Neuronal stem cell (in vitro differentiated cells): ENCODE measurements around the gene ZNF221.

ENCODE experiments used
- DNase-seq: peaks from one replicate; pipeline ENCODE4 v3.0.0-alpha.2; 2013; ENCODE audit warnings: low spot score
- H2AFZ ChIP-seq: one replicate; pipeline ENCODE4 v1.6.1; 2013; ENCODE audit warnings: mild to moderate bottlenecking, low read length, inconsistent platforms
- H2AK5ac ChIP-seq: 2 replicates; pipeline ENCODE4 v1.6.1; 2013; ENCODE audit warnings: low read depth, mild to moderate bottlenecking, inconsistent platforms, low read length, moderate library complexity, mixed read lengths
- H2BK120ac ChIP-seq: 2 replicates; pipeline ENCODE4 v1.6.1; 2013; ENCODE audit warnings: low read depth, mild to moderate bottlenecking, inconsistent platforms, low read length, moderate library complexity, mixed read lengths
- H2BK12ac ChIP-seq: one replicate; pipeline ENCODE4 v1.6.1; 2013; ENCODE audit warnings: low read length, inconsistent platforms
- H2BK15ac ChIP-seq: 2 replicates; pipeline ENCODE4 v1.6.1; 2013; ENCODE audit warnings: mild to moderate bottlenecking, low read length, inconsistent platforms, mixed read lengths
- H2BK5ac ChIP-seq: one replicate; pipeline ENCODE4 v1.6.1; 2013; ENCODE audit warnings: inconsistent platforms, mild to moderate bottlenecking, low read length, moderate library complexity
- H3K14ac ChIP-seq: one replicate; pipeline ENCODE4 v1.6.1; 2013; ENCODE audit warnings: low read length, inconsistent platforms
- H3K18ac ChIP-seq: 2 replicates; pipeline ENCODE4 v1.6.1; 2013; ENCODE audit warnings: low read length, inconsistent platforms
- H3K23ac ChIP-seq: 2 replicates; pipeline ENCODE4 v1.6.1; 2013; ENCODE audit warnings: low read depth, mild to moderate bottlenecking, mixed read lengths, low read length, inconsistent platforms; ENCODE audit not compliant: poor library complexity
- H3K27ac ChIP-seq: replicated peaks from 3 replicates; pipeline ENCODE4 v1.5.1; 2013; ENCODE audit warnings: low read length, inconsistent platforms
- H3K27me3 ChIP-seq, 3 experiments: 2 replicates each; pipeline ENCODE4 v1.6.1; 2013; ENCODE audit warnings: low read length in 3 of 3, mild to moderate bottlenecking in 2 of 3, inconsistent platforms in 1 of 3, low read depth in 1 of 3, mixed read lengths in 1 of 3, moderate library complexity in 1 of 3; ENCODE audit not compliant: control insufficient read depth in 3 of 3, insufficient read depth in 3 of 3
- H3K36me3 ChIP-seq, 2 donors: replicated peaks in 1 of 2; 2 replicates each; pipeline ENCODE4 v1.6.1; 2013; ENCODE audit warnings: low read length in 2 of 2; ENCODE audit not compliant: control insufficient read depth in 2 of 2, insufficient read depth in 2 of 2
- H3K4ac ChIP-seq: 2 replicates; pipeline ENCODE4 v1.6.1; 2013; ENCODE audit warnings: inconsistent platforms, mild to moderate bottlenecking, low read length, moderate library complexity
- H3K4me1 ChIP-seq, 2 donors: 1 replicate in 1 of 2; 2 replicates in 1 of 2; pipeline ENCODE4 v1.6.1; 2013; ENCODE audit warnings: low read length in 2 of 2, low read depth in 1 of 2; ENCODE audit not compliant: control insufficient read depth in 2 of 2, insufficient read depth in 1 of 2
- H3K4me2 ChIP-seq: one replicate; pipeline ENCODE4 v1.6.1; 2013; ENCODE audit warnings: mild to moderate bottlenecking, low read length, inconsistent platforms; ENCODE audit not compliant: insufficient read depth, poor library complexity, severe bottlenecking
- H3K4me3 ChIP-seq, 2 donors: 2 replicates each; pipeline ENCODE4 v1.5.1; 2013; ENCODE audit warnings: low read length in 2 of 2, mild to moderate bottlenecking in 2 of 2, inconsistent platforms in 1 of 2, moderate library complexity in 1 of 2
- H3K79me1 ChIP-seq: one replicate; pipeline ENCODE4 v1.6.1; 2013; ENCODE audit warnings: low read depth, mild to moderate bottlenecking, inconsistent platforms, low read length, moderate library complexity
- H3K9ac ChIP-seq: one replicate; pipeline ENCODE4 v1.6.1; 2013; ENCODE audit warnings: mild to moderate bottlenecking, low read depth, low read length, inconsistent platforms; ENCODE audit not compliant: poor library complexity
- H3K9me3 ChIP-seq, 2 donors: replicated peaks in 1 of 2; 2 replicates each; pipeline versions ENCODE3 to v1.6.1; 2013; ENCODE audit warnings: low read length in 2 of 2, mild to moderate bottlenecking in 2 of 2, inconsistent platforms in 1 of 2, low read depth in 1 of 2, mixed read lengths in 1 of 2, moderate library complexity in 1 of 2; ENCODE audit not compliant: control insufficient read depth in 2 of 2, insufficient read depth in 1 of 2
- H4K8ac ChIP-seq: one replicate; pipeline ENCODE4 v1.6.1; 2013; ENCODE audit warnings: low read depth, mild to moderate bottlenecking, inconsistent platforms, low read length, moderate library complexity
- H4K91ac ChIP-seq: one replicate; pipeline ENCODE4 v1.6.1; 2013; ENCODE audit warnings: low read length, low read depth, mild to moderate bottlenecking, inconsistent platforms; ENCODE audit not compliant: poor library complexity
- WGBS, 2 donors: extraction: QIAGEN DNeasy Blood & Tissue Kit; methylation state at CpG; one replicate each; pipeline ENCODE4 v1.1.7; 2013; ENCODE audit warnings: missing lambda C conversion rate in 2 of 2, mixed read lengths in 1 of 2; ENCODE audit not compliant: insufficient read length in 2 of 2, insufficient replicate concordance in 1 of 2; ENCODE audit errors: extremely low coverage in 2 of 2; 5-methylcytosine and 5-hydroxymethylcytosine counted together

ZNF221 gene

GRCh38 chr19:43913383-43913782 lies 37.6 kb upstream of the ZNF221 start:
- Histone ChIP-seq H3K9me3 (peaks cover 43 to 98% of the 10 kb centered on the region in 2 donors), H3K23ac (no peak overlapping the region)
- WGBS, 2 donors: no CpG with 5 or more reads among the region's 7 CpGs

GRCh38 chr19:43914051-43914450 lies 37.0 kb upstream of the ZNF221 start:
- Histone ChIP-seq H4K8ac (no peak overlapping the region), H2BK120ac (no peak overlapping the region), H3K27ac (no peak overlapping the region), H3K9ac (no peak overlapping the region), H3K14ac (no peak overlapping the region), H3K79me1 (no peaks in the 10 kb centered on the region), H3K9me3 (peaks cover 37 to 99% of the 10 kb centered on the region in 2 donors), H3K18ac (no peak overlapping the region), H3K23ac (no peak overlapping the region), H3K27me3 (peaks cover 0 to 2% (median 0%) of the 10 kb centered on the region in 3 experiments), H3K4me2 (no peak overlapping the region), H2AFZ (no peak overlapping the region), H3K4me1 (no peaks in the 10 kb centered on the region), H3K4ac (no peak overlapping the region), H2BK5ac (no peak overlapping the region), H3K36me3 (peaks cover 41 to 78% of the 10 kb centered on the region in 2 donors), H2AK5ac (no peak overlapping the region), H3K4me3 (no peak overlapping the region), H2BK15ac (no peak overlapping the region), H2BK12ac (no peak overlapping the region), H4K91ac (no peak overlapping the region)
- DNase-seq: no peak
- WGBS, 2 donors: no CpG with 5 or more reads among the region's 3 CpGs

More at GRCh38 chr19:43913383-43913782, 37.6 kb upstream of the ZNF221 start:
- no peak overlapping the region for H2AK5ac ChIP-seq
- H3K18ac ChIP-seq: no peak overlapping the region
- H2BK15ac ChIP-seq: no peak overlapping the region
- no peak overlapping the region for H2BK5ac ChIP-seq
- no peak overlapping the region for H3K4me2 ChIP-seq
- H3K79me1 ChIP-seq: no peaks in the 10 kb centered on the region
- H3K27me3 ChIP-seq: peaks cover 0 to 2% (median 0%) of the 10 kb centered on the region in 3 experiments
- no peak overlapping the region for H4K8ac ChIP-seq
- H3K36me3 ChIP-seq: peaks cover 38 to 75% of the 10 kb centered on the region in 2 donors
- H2AFZ ChIP-seq: no peak overlapping the region
- no peak for DNase-seq
- no peak overlapping the region for H2BK120ac ChIP-seq
- H3K4me3 ChIP-seq: no peak overlapping the region
- H3K4ac ChIP-seq: no peak overlapping the region
- no peak overlapping the region for H4K91ac ChIP-seq
- no peak overlapping the region for H3K14ac ChIP-seq
- no peaks in the 10 kb centered on the region for H3K4me1 ChIP-seq
- H2BK12ac ChIP-seq: no peak overlapping the region
- H3K27ac ChIP-seq: no peak overlapping the region
- no peak overlapping the region for H3K9ac ChIP-seq

GRCh38 chr19:43923875-43924274 lies 27.2 kb upstream of the ZNF221 start:
- no peaks in the 10 kb centered on the region for H3K79me1 ChIP-seq
- no peak overlapping the region for H2BK12ac ChIP-seq
- no peak overlapping the region for H3K18ac ChIP-seq
- no peaks in the 10 kb centered on the region for H3K4me1 ChIP-seq
- no peak overlapping the region for H2BK5ac ChIP-seq
- H3K9ac ChIP-seq: no peak overlapping the region
- H3K14ac ChIP-seq: no peak overlapping the region
- H4K91ac ChIP-seq: no peak overlapping the region
- H2AK5ac ChIP-seq: no peak overlapping the region
- H3K27me3 ChIP-seq: no peaks in the 10 kb centered on the region
- H2BK15ac ChIP-seq: no peak overlapping the region
- H3K36me3 ChIP-seq: peaks cover 32 to 99% of the 10 kb centered on the region in 2 donors
- H3K9me3 ChIP-seq: peaks cover 5 to 48% of the 10 kb centered on the region in 2 donors
- no peak overlapping the region for H3K4me2 ChIP-seq
- no peak overlapping the region for H2BK120ac ChIP-seq
- no peak overlapping the region for H2AFZ ChIP-seq
- H3K4me3 ChIP-seq: no peak overlapping the region
- H3K23ac ChIP-seq: no peak overlapping the region
- no peak overlapping the region for H3K27ac ChIP-seq
- H4K8ac ChIP-seq: no peak overlapping the region
- no peak for DNase-seq
- no peak overlapping the region for H3K4ac ChIP-seq

- H3K27ac ChIP-seq: no peak overlapping the region
- H3K4me3 ChIP-seq: no peak overlapping the region
- no peak overlapping the region for H2BK15ac ChIP-seq
- peaks cover 34 to 98% of the 10 kb centered on the region in 2 donors for H3K36me3 ChIP-seq
- no peaks in the 10 kb centered on the region for H3K27me3 ChIP-seq
- no peak overlapping the region for H3K4me2 ChIP-seq
- no peaks in the 10 kb centered on the region for H3K4me1 ChIP-seq
- H3K18ac ChIP-seq: no peak overlapping the region
- WGBS, 2 donors: no CpG with 5 or more reads among the region's 5 CpGs
- no peak overlapping the region for H3K9ac ChIP-seq
- no peak overlapping the region for H4K8ac ChIP-seq
- no peak overlapping the region for H2AFZ ChIP-seq
- peaks cover 0 to 36% of the 10 kb centered on the region in 2 donors for H3K9me3 ChIP-seq
- H3K23ac ChIP-seq: no peak overlapping the region
- H2BK120ac ChIP-seq: no peak overlapping the region
- H2AK5ac ChIP-seq: no peak overlapping the region
- no peak overlapping the region for H2BK12ac ChIP-seq
- no peak overlapping the region for H4K91ac ChIP-seq
- DNase-seq: no peak
- no peak overlapping the region for H3K4ac ChIP-seq
- no peak overlapping the region for H3K14ac ChIP-seq
- H3K79me1 ChIP-seq: no peaks in the 10 kb centered on the region
- H2BK5ac ChIP-seq: no peak overlapping the region
These were observed 22.2 kb upstream of the ZNF221 start for GRCh38 chr19:43928820-43929219.
